Activated CD4-positive, alpha-beta memory T cell treated with anti-CD3 and anti-CD28 coated beads, Interleukin-2, amount 10 ng/mL, durations not matched to agents 7 days and 5 days (primary cell): ENCODE results near the gene IRF2. TPM values are rescaled to one million over a fixed set of nuclear protein-coding genes. Genes with fewer than 3 reads are reported as not detected.

Experiments
- total RNA-seq, 2 experiments: library from RNA; stranded (reverse); gene quantifications; one replicate each; pipeline ENCODE4 v1.2.3, GENCODE V29; 2021

Gene IRF2
- total RNA-seq, 2 experiments from 2014 or later, result 77.2 to 78.5 TPM

Other genes starting within 250 kb of the IRF2 start
- gene CASP3, start 174.9 kb upstream of the IRF2 start, total RNA-seq, result 10 to 100 TPM; 71.4 to 77.1 TPM
- 10 to 100 TPM; 19.2 to 23.4 TPM for gene PRIMPOL, start 175.2 kb upstream of the IRF2 start, total RNA-seq